ENCODE data around the gene GDF11.

DNA sequence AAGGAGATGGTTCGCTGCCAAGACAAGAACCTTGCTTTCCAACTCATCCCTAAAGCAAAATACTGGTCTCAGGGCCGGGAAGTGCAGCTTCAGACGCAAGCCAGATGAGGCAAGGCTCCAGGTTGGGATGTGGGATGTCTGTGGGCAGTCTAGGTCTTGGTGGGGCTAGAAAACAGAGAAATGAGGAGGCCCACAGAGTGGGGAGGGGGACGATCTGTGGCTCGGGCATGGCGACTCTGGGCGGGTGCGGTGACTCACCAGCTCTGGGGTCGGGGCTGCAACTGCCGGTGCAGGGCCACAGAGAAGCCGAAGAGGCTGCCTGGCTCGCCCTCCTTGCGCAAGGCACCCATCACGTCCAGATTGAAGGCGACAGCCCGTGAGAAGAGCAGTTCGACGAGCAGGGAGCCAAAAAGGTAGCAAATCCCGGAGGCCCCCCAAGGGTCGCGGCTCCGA lies 35.7 kb upstream of the GDF11 start:
- TF ChIP-seq, protein P1, sequence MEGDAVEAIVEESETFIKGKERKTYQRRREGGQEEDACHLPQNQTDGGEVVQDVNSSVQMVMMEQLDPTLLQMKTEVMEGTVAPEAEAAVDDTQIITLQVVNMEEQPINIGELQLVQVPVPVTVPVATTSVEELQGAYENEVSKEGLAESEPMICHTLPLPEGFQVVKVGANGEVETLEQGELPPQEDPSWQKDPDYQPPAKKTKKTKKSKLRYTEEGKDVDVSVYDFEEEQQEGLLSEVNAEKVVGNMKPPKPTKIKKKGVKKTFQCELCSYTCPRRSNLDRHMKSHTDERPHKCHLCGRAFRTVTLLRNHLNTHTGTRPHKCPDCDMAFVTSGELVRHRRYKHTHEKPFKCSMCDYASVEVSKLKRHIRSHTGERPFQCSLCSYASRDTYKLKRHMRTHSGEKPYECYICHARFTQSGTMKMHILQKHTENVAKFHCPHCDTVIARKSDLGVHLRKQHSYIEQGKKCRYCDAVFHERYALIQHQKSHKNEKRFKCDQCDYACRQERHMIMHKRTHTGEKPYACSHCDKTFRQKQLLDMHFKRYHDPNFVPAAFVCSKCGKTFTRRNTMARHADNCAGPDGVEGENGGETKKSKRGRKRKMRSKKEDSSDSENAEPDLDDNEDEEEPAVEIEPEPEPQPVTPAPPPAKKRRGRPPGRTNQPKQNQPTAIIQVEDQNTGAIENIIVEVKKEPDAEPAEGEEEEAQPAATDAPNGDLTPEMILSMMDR (IDR thresholded peaks at IDR 0.05; ENCODE audit: low read length): no peak
- no peak for TF ChIP-seq EZH2 (IDR thresholded peaks at IDR 0.05; ENCODE audit: borderline replicate concordance, low read length)
